ENCODE data around the gene CDH26. TPM values are rescaled to one million over a fixed set of nuclear protein-coding genes. Genes with fewer than 3 reads are reported as not detected.

CDH26 gene
- total RNA-seq, 1 donor from 2014 or later: 6.9 TPM

DNA sequence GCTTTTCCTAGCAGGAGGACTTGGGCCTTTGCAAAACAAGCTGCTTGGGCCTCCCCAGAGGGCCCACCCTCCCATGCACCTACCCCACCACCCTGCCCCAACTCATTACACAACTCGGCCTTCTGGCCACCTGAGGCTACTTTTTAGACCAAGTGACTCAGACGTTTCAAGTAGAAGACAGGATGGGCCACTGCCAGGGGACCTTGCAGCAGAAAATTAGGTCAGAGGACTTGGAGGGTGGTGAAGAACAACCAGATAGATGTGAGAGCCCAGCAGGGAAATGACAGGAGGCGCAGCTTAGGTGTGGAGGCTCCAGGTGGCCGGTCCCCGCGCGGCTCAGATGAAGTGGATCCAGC, 19.5 kb upstream of the CDH26 start:
- Mint-ChIP-seq H3K27me3 (peaks cover 3% of the 10 kb centered on the region), H3K9me3 (no peaks in the 10 kb centered on the region), H3K36me3 (peaks cover 6% of the 10 kb centered on the region), H3K4me3 (peak overlapping the region; percentile 88), H3K27ac (peak overlapping the region; percentile 80), H3K4me1 (ENCODE audit: unreplicated experiment) (peaks cover 29% of the 10 kb centered on the region)
- DNase-seq (ENCODE audit: extremely low spot score, unreplicated experiment): no peak
- TF ChIP-seq, protein P1, sequence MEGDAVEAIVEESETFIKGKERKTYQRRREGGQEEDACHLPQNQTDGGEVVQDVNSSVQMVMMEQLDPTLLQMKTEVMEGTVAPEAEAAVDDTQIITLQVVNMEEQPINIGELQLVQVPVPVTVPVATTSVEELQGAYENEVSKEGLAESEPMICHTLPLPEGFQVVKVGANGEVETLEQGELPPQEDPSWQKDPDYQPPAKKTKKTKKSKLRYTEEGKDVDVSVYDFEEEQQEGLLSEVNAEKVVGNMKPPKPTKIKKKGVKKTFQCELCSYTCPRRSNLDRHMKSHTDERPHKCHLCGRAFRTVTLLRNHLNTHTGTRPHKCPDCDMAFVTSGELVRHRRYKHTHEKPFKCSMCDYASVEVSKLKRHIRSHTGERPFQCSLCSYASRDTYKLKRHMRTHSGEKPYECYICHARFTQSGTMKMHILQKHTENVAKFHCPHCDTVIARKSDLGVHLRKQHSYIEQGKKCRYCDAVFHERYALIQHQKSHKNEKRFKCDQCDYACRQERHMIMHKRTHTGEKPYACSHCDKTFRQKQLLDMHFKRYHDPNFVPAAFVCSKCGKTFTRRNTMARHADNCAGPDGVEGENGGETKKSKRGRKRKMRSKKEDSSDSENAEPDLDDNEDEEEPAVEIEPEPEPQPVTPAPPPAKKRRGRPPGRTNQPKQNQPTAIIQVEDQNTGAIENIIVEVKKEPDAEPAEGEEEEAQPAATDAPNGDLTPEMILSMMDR (conservative IDR thresholded peaks at IDR 0.05): no peak

DNA sequence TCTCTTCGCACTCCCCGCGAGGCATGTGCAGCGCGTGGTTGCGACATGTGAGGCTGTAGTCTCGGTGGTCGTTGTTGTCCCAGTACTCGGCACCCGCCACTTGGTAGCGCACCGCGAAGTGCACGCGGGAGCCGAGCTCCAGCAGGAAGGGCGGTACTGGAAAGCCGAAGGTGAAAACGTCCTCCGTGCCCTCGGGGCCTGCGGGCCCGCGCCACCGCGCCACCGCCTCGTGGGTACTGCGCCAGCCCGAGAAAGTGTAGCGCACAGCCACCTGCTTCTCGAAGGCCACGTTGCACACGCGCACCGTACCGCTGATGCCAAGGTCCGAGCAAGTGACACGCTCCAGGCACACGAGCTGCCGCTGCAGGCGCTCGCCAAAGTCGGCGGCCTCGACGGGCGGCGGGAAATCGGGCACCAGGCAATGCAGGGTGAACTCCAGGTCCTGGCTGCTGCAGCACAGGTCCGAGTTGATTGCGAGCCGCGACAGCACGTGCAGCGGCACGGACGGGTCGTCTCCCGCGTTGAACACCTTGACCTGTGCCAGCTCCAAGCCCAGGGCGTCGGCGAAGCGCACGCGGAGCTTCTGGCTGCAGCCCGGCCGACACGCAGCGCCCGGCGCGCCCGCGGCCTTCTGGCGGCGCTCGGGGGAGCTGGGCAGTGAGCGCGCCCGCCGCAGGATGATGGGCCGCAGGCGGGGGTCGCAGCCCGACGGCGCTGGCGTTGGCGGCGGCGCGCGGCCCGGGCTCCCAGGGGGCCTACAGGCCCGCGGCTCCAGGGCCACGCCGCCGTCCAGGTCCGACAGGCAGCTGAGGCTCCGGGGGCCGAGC, 19.0 kb upstream of the CDH26 start:
- H3K27ac Mint-ChIP-seq: peak overlapping the region; percentile 80
- TF ChIP-seq, protein P1 (conservative IDR thresholded peaks at IDR 0.05): no peak

DNA sequence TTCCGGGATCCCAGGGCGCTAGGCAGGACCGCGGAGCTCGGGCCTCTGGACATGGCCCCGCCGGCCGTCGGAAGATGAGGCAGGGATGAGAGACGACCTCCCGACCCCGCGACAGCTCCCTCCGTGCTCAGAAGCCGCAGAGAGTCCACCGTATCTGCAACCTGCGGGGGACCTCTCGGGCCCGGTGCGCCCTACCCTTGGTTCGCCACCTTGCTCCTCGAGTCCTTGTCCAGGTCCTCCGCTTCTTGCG, 18.4 kb upstream of the CDH26 start:
- no peak for DNase-seq (ENCODE audit: extremely low spot score, unreplicated experiment)
- Mint-ChIP-seq H3K27me3 (no peaks in the 10 kb centered on the region), H3K4me1 (ENCODE audit: unreplicated experiment) (peaks cover 31% of the 10 kb centered on the region), H3K4me3 (peak overlapping the region; percentile 97), H3K27ac (peak overlapping the region; percentile 99), H3K36me3 (peaks cover 6% of the 10 kb centered on the region), H3K9me3 (no peaks in the 10 kb centered on the region)
- TF ChIP-seq, protein P1 (conservative IDR thresholded peaks at IDR 0.05): no peak

More for the DNA sequence above, 19.0 kb upstream of the CDH26 start:
- H3K36me3 Mint-ChIP-seq: peaks cover 6% of the 10 kb centered on the region
- peaks cover 1% of the 10 kb centered on the region for H3K27me3 Mint-ChIP-seq
- DNase-seq (ENCODE audit: extremely low spot score, unreplicated experiment): no peak
- peak overlapping the region; percentile 97 for H3K4me3 Mint-ChIP-seq
- H3K4me1 Mint-ChIP-seq (ENCODE audit: unreplicated experiment): peaks cover 29% of the 10 kb centered on the region
- no peaks in the 10 kb centered on the region for H3K9me3 Mint-ChIP-seq

DNA sequence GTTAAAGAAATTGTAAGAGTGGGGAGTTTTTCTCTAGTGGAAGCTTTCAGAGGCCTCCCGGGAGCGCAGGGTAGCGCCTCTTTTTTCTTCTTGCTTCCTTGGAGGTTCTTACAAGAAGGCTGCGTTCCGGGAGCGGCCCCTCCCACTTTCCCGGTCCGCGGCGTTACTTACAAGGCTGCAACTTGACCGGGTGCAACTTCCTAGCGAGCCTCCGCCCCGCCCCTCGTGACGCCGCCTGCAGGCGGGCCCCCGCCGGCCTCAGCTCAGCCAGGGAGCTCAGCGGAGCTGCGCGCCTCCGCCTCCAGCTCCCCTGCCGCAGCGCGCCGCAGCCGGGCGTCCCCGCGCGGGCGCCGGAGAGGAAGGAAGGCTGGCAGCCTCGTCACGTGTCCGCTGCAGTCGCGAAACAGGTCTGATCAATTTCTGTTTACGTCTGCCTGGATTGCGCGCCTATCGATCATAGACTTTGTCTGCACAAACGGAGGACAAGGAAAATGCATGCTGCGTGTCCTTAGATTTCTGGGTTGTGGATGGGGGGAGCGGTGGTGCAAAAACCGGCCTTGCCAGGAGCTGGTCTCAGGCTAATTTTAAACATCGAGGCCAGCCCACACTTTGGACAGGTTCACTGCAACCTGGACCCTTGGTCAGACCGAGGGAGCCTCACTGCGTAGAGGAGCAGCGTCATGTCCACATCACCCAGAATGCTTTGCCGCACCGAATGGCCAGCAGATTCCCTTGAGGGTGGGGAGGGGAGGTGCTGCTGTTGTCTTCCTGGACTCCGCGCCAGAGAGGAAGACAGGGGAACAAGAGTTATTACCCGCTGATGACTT, 17.9 kb upstream of the CDH26 start, which contains the start of the genes FAM217B and PPP1R3D:
TSS of gene FAM217B (plus strand) at position 261 of the 827 bp plus-strand sequence. CDS start 3,555 bp downstream, outside the sequence.
TSS of gene PPP1R3D (minus strand) at position 177 of the 827 bp plus-strand sequence. CDS start 374 bp downstream, outside the sequence.
- TF ChIP-seq, protein P1 (conservative IDR thresholded peaks at IDR 0.05): peak; percentile 21
- Mint-ChIP-seq H3K27ac (peak within 1 kb of the TSS; percentile 99), H3K9me3 (no peaks in the 10 kb centered on the region), H3K4me3 (peak within 1 kb of the TSS; percentile 97), H3K36me3 (peaks cover 6% of the 10 kb centered on the region), H3K4me1 (ENCODE audit: unreplicated experiment) (peaks cover 37% of the 10 kb centered on the region), H3K27me3 (no peaks in the 10 kb centered on the region)
- peak; percentile 95 for DNase-seq (ENCODE audit: extremely low spot score, unreplicated experiment)

DNA sequence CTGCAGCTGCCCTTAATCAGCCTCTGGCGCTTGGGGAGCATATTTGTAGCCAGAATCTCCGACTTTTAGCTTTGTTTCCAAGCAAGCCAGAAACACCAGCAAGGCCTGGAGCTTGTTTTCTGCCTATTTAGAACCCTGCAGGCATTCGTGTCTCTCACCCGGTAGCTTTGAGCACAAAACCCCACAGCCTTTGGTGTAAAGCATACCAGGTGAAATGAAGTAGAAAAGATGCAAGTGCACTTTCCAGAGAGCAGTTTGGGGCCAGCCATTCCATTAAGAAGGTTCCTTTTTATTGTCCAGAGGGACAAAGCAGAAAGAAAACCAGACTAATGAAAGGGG, 17.3 kb upstream of the CDH26 start:
- H3K27ac Mint-ChIP-seq: peak overlapping the region; percentile 99
- H3K36me3 Mint-ChIP-seq: peaks cover 6% of the 10 kb centered on the region
- TF ChIP-seq, protein P1 (conservative IDR thresholded peaks at IDR 0.05): no peak
- H3K27me3 Mint-ChIP-seq: no peaks in the 10 kb centered on the region
- DNase-seq (ENCODE audit: extremely low spot score, unreplicated experiment): no peak
- peaks cover 42% of the 10 kb centered on the region for H3K4me1 Mint-ChIP-seq (ENCODE audit: unreplicated experiment)
- peak overlapping the region; percentile 97 for H3K4me3 Mint-ChIP-seq
- no peaks in the 10 kb centered on the region for H3K9me3 Mint-ChIP-seq
